ENCODE measurements around the gene SRC. TPM values are rescaled to one million over a fixed set of nuclear protein-coding genes. Genes with fewer than 3 reads are reported as not detected.

The SRC gene
- polyA plus RNA-seq, 1 donor (not counting 4 experiments of a cell fraction or from before 2014, with no cell fraction given), result 22.8 TPM

DNA sequence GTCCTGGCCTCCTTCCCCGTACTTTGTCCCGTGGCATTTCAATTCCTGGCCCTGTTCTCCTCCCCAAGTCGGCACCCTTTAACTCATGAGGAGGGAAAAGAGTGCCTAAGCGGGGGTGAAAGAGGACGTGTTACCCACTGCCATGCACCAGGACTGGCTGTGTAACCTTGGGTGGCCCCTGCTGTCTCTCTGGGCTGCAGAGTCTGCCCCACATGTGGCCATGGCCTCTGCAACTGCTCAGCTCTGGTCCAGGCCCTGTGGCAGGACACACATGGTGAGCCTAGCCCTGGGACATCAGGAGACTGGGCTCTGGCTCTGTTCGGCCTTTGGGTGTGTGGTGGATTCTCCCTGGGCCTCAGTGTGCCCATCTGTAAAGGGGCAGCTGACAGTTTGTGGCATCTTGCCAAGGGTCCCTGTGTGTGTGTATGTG, 58.5 kb downstream of the SRC start:
- no peaks in the 10 kb centered on the region for H3K9me1 ChIP-seq (ENCODE audit: control insufficient read depth, extremely low read depth, insufficient read depth, low read length)
- no peak overlapping the region for H3K4me3 ChIP-seq (ENCODE audit: control insufficient read depth in 2 of 3, extremely low read depth in 1 of 3, insufficient read depth in 2 of 3, low read depth in 1 of 3, low read length in 3 of 3)
- H4K20me1 ChIP-seq (ENCODE audit: control insufficient read depth, extremely low read depth, insufficient read depth, low read length), result peaks cover 2% of the 10 kb centered on the region
- H3K9me3 ChIP-seq (ENCODE audit: control insufficient read depth, low read depth, low read length), result no peaks in the 10 kb centered on the region
- peaks cover 8 to 24% of the 10 kb centered on the region in 2 experiments for H3K36me3 ChIP-seq (ENCODE audit: control insufficient read depth in 2 of 2, extremely low read depth in 1 of 2, insufficient read depth in 2 of 2, low read length in 2 of 2)
- peaks cover 22% of the 10 kb centered on the region for H3K27me3 ChIP-seq (ENCODE audit: control insufficient read depth, extremely low read depth, insufficient read depth, low read length)
- H3K27ac ChIP-seq (ENCODE audit: control insufficient read depth, insufficient read depth, low read length), result no peak overlapping the region
- dilution Hi-C loops (cut with MboI; ENCODE audit: extremely low pct_ligation_motif_present, low sequenced_read_pairs), result no loop called here
- H2AFZ ChIP-seq (ENCODE audit: control insufficient read depth, low read length), result no peak overlapping the region
- no peak overlapping the region for H3K4me2 ChIP-seq (ENCODE audit: control insufficient read depth, extremely low read depth, insufficient read depth, low read depth, low read length)
- FAIRE-seq (no peak), DNase-seq (ENCODE audit: low read depth, low spot score) (no peak)
- H3K9ac ChIP-seq (ENCODE audit: control insufficient read depth, extremely low read depth, insufficient read depth, low read length), result no peak overlapping the region
- no peaks in the 10 kb centered on the region for H3K79me2 ChIP-seq (ENCODE audit: control insufficient read depth, insufficient read depth, low read length)
- TF ChIP-seq, protein P1, sequence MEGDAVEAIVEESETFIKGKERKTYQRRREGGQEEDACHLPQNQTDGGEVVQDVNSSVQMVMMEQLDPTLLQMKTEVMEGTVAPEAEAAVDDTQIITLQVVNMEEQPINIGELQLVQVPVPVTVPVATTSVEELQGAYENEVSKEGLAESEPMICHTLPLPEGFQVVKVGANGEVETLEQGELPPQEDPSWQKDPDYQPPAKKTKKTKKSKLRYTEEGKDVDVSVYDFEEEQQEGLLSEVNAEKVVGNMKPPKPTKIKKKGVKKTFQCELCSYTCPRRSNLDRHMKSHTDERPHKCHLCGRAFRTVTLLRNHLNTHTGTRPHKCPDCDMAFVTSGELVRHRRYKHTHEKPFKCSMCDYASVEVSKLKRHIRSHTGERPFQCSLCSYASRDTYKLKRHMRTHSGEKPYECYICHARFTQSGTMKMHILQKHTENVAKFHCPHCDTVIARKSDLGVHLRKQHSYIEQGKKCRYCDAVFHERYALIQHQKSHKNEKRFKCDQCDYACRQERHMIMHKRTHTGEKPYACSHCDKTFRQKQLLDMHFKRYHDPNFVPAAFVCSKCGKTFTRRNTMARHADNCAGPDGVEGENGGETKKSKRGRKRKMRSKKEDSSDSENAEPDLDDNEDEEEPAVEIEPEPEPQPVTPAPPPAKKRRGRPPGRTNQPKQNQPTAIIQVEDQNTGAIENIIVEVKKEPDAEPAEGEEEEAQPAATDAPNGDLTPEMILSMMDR (optimal IDR thresholded peaks at IDR 0.05 in 1 of 3, IDR thresholded peaks at IDR 0.05 in 1 of 3, conservative IDR thresholded peaks at IDR 0.05 in 1 of 3; ENCODE audit: extremely low read depth in 1 of 3, insufficient read depth in 2 of 3, low read length in 3 of 3), result no peak
- no peak for TF ChIP-seq EZH2 (IDR thresholded peaks at IDR 0.05; ENCODE audit: low read length)
- peaks cover 19% of the 10 kb centered on the region for H3K4me1 ChIP-seq (ENCODE audit: control insufficient read depth, extremely low read depth, insufficient read depth, low read length)

DNA sequence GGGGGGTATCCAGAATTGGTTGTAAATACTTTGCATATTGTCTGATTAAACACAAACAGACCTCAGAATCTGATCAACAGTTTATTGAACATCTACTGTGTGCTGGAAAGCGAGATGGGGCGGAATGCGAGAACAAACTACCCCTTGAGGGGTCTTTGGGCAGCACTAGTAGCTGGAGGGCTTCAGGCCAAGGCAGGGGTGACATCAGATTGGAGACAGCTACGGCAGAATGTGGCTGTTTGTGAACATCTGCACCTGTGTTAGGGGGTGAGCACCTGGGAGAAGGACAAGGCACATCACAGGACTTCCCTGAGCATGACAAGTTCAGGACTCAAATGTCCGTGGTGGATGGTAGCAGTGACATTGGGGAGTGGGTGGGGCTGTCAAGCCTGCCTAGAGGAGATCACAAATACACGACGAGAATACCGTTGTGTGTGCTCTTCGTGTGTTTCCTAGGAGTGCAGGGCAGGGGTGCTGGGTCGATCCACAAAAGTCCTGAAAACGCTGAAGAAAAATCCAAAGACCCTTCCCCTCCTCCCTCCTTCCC, 59.5 kb downstream of the SRC start:
- Histone ChIP-seq H3K79me2 (ENCODE audit: control insufficient read depth, insufficient read depth, low read length) (no peaks in the 10 kb centered on the region), H3K9me3 (ENCODE audit: control insufficient read depth, low read depth, low read length) (no peaks in the 10 kb centered on the region), H3K27ac (ENCODE audit: control insufficient read depth, insufficient read depth, low read length) (no peak overlapping the region), H3K9ac (ENCODE audit: control insufficient read depth, extremely low read depth, insufficient read depth, low read length) (no peak overlapping the region), H3K27me3 (ENCODE audit: control insufficient read depth, extremely low read depth, insufficient read depth, low read length) (peaks cover 23% of the 10 kb centered on the region), H4K20me1 (ENCODE audit: control insufficient read depth, extremely low read depth, insufficient read depth, low read length) (peaks cover 5% of the 10 kb centered on the region), H3K36me3 (ENCODE audit: control insufficient read depth in 2 of 2, extremely low read depth in 1 of 2, insufficient read depth in 2 of 2, low read length in 2 of 2) (peaks cover 8 to 17% of the 10 kb centered on the region in 2 experiments), H3K4me2 (ENCODE audit: control insufficient read depth, extremely low read depth, insufficient read depth, low read depth, low read length) (no peak overlapping the region), H2AFZ (ENCODE audit: control insufficient read depth, low read length) (no peak overlapping the region), H3K9me1 (ENCODE audit: control insufficient read depth, extremely low read depth, insufficient read depth, low read length) (no peaks in the 10 kb centered on the region), H3K4me3 (ENCODE audit: control insufficient read depth in 2 of 3, extremely low read depth in 1 of 3, insufficient read depth in 2 of 3, low read depth in 1 of 3, low read length in 3 of 3) (no peak overlapping the region), H3K4me1 (ENCODE audit: control insufficient read depth, extremely low read depth, insufficient read depth, low read length) (peaks cover 19% of the 10 kb centered on the region)
- DNase-seq (ENCODE audit: low read depth, low spot score) (no peak), FAIRE-seq (no peak)
- dilution Hi-C loops (cut with MboI; ENCODE audit: extremely low pct_ligation_motif_present, low sequenced_read_pairs), result no loop called here
- TF ChIP-seq, protein P1 (optimal IDR thresholded peaks at IDR 0.05 in 1 of 3, IDR thresholded peaks at IDR 0.05 in 1 of 3, conservative IDR thresholded peaks at IDR 0.05 in 1 of 3; ENCODE audit: extremely low read depth in 1 of 3, insufficient read depth in 2 of 3, low read length in 3 of 3), result no peak
- no peak for TF ChIP-seq EZH2 (IDR thresholded peaks at IDR 0.05; ENCODE audit: low read length)
